GM12891 (cell line): ENCODE measurements around the gene NSL1.

Experiments
- POLR2A ChIP-seq: IDR thresholded peaks from 2 replicates; pipeline ENCODE4 v1.6.1; 2011; ENCODE audit warnings: low read depth, low read length, control low read depth
- POLR2AphosphoS5 ChIP-seq: IDR thresholded peaks from 2 replicates; pipeline ENCODE4 v1.6.1; 2011; ENCODE audit warnings: low read depth, low read length, control low read depth
- SPI1 ChIP-seq: IDR thresholded peaks from 2 replicates; pipeline ENCODE4 v1.6.1; 2011; ENCODE audit warnings: low read depth, low read length, control low read depth
- TAF1 ChIP-seq: IDR thresholded peaks from 2 replicates; pipeline ENCODE4 v1.6.1; 2011; ENCODE audit warnings: low read depth, low read length, control low read depth

DNA sequence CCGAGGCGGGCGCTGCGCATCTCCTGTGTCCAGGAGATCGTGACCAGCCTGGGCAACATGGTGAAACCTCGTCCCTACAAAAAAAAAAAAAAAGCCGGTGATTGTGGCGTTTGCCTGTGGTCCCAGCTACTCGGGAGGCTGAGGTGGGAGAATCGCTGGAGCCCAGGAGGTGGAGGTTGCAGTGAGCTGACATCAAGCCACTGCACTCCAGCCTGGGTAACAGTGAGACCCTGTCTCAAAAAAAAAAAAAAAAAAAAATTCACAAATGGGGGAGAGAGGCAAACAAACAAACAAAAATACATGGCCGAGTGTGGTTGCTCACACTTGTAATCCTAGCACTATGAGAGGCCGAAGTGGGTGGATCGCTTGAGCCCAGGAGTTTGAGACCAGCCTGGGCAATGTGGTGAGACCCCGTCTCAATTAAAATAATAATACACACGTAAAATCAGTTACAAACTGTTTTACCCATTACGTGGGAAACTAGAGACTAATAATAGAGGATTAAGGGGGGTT, 875 bp upstream of the NSL1 start:
- no peak for TF ChIP-seq POLR2A
- no peak for TF ChIP-seq POLR2AphosphoS5
- no peak for TF ChIP-seq TAF1
- no peak for TF ChIP-seq SPI1
